WTC11 (cell line): Measurements from ENCODE around the gene LYPD6B. TPM values are rescaled to one million over a fixed set of nuclear protein-coding genes. Genes with fewer than 3 reads are reported as not detected.

Experiments
- ATAC-seq: fragments of 200-7000 bp; cut with Tn5 transposase; 2 replicates; pipeline ENCODE4 v1.10.0; 2021; ENCODE audit warnings: mild to moderate bottlenecking, moderate library complexity
- CTCF ChIA-PET: fragments of 300-600 bp; sonication (Branson Sonifier 250); formaldehyde crosslinking; loops from one replicate; lab custom pipeline; 2021; ENCODE audit warnings: antibody characterized with exemption; lab: Charles Lee
- POLR2A ChIA-PET: fragments of 350-600 bp; sonication (Branson Sonifier 250); formaldehyde crosslinking; loops from one replicate; lab custom pipeline; 2021; ENCODE audit warnings: antibody characterized with exemption; lab: Charles Lee
- DNase-seq: peaks from one replicate; pipeline ENCODE4 v3.0.0; 2021; ENCODE audit warnings: low spot score
- H3K27ac Mint-ChIP-seq: 2 replicates; pipeline ENCODE4 v1.8.0; 2021; ENCODE audit warnings: mixed read lengths
- H3K27me3 Mint-ChIP-seq: 2 replicates; pipeline ENCODE4 v1.8.0; 2021; ENCODE audit warnings: low read depth, mild to moderate bottlenecking, moderate library complexity, mixed read lengths
- H3K36me3 Mint-ChIP-seq: 2 replicates; pipeline ENCODE4 v1.8.0; 2021; ENCODE audit warnings: mixed read lengths
- H3K4me1 Mint-ChIP-seq: 2 replicates; pipeline ENCODE4 v1.8.0; 2022; ENCODE audit warnings: mixed read lengths
- H3K4me3 Mint-ChIP-seq: 2 replicates; pipeline ENCODE4 v1.8.0; 2021; ENCODE audit warnings: mild to moderate bottlenecking, moderate library complexity, mixed read lengths
- H3K9me3 Mint-ChIP-seq: 2 replicates; pipeline ENCODE4 v1.8.0; 2021; ENCODE audit warnings: mixed read lengths
- CBFB ChIP-seq: sonication (generic); formaldehyde crosslinking; IDR thresholded peaks from 2 replicates; pipeline ENCODE4 v1.8.1; 2022; ENCODE audit warnings: mild to moderate bottlenecking, low read depth, missing genetic modification reagents
- CREM ChIP-seq: sonication (generic); formaldehyde crosslinking; IDR thresholded peaks from 2 replicates; pipeline ENCODE4 v1.8.1; 2022; ENCODE audit warnings: mild to moderate bottlenecking, missing genetic modification reagents, moderate library complexity
- FOXP1 ChIP-seq: sonication (generic); formaldehyde crosslinking; IDR thresholded peaks from 2 replicates; pipeline ENCODE4 v1.8.0; 2022; ENCODE audit warnings: missing genetic modification reagents, mild to moderate bottlenecking, moderate library complexity, borderline replicate concordance
- GTF2I ChIP-seq: fragments of 250-450 bp; sonication (Bioruptor Pico); conservative IDR thresholded peaks from 2 replicates; pipeline ENCODE4 v1.4.0; 2021; ENCODE audit warnings: mild to moderate bottlenecking
- total RNA-seq: library from RNA; stranded (reverse); gene quantifications from 3 replicates; pipeline ENCODE4 v1.2.3, GENCODE V29; 2021
- TF ChIP-seq, protein P1 (sequence below): sonication (generic); formaldehyde crosslinking; IDR thresholded peaks from 2 replicates; pipeline ENCODE4 v1.8.1; 2022; ENCODE audit warnings: low read depth, missing genetic modification reagents, borderline replicate concordance
- TF ChIP-seq, protein P2 (sequence below): sonication (generic); formaldehyde crosslinking; IDR thresholded peaks from 2 replicates; pipeline ENCODE4 v1.8.0; 2022; ENCODE audit warnings: missing genetic modification reagents
- TF ChIP-seq, protein P3 (sequence below): sonication (generic); formaldehyde crosslinking; IDR thresholded peaks from 2 replicates; pipeline ENCODE4 v1.8.1; 2023; ENCODE audit warnings: mild to moderate bottlenecking, missing genetic modification reagents, moderate library complexity
- TF ChIP-seq, protein P4 (sequence below): fragments of 200-600 bp; IDR thresholded peaks from 2 replicates; pipeline ENCODE4 v1.8.0; 2022; ENCODE audit warnings: antibody characterized with exemption
- TF ChIP-seq, protein P5 (sequence below): sonication (generic); formaldehyde crosslinking; IDR thresholded peaks from 2 replicates; pipeline ENCODE4 v1.8.0; 2023; ENCODE audit warnings: missing genetic modification reagents

LYPD6B gene
- total RNA-seq, 1 experiment from 2014 or later = 1.6 TPM

DNA sequence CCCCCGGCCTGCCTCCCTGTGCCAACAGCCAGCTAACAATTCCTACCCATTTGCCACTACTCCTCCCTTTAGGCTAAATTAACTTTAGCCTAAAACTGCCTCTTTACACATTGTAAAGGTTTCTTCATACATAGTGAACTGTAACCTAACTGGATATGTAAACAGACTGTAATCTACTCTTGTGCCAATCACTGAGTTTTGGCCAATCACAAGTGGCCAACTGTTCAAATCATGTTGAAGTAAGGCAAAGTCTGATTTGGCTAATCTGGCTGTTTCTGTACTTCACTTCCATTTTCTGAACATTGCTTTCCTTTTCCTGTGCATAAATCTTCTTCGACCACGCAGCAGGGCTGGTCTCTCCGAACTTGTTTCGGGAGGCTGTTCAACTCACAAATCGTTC is 188.3 kb downstream of the LYPD6B start:
- POLR2A ChIA-PET = no interaction called here
- no peak for DNase-seq
- CTCF ChIA-PET = no interaction called here
- H3K4me3 Mint-ChIP-seq = no peak overlapping the region
- H3K4me1 Mint-ChIP-seq = peaks cover 23% of the 10 kb centered on the region
- no peaks in the 10 kb centered on the region; the same call in 1 of the 2 replicates for H3K9me3 Mint-ChIP-seq
- no peak for TF ChIP-seq CBFB (CRISPR knock-in tag)
- TF ChIP-seq FOXP1 = no peak
- TF ChIP-seq, protein P1, sequence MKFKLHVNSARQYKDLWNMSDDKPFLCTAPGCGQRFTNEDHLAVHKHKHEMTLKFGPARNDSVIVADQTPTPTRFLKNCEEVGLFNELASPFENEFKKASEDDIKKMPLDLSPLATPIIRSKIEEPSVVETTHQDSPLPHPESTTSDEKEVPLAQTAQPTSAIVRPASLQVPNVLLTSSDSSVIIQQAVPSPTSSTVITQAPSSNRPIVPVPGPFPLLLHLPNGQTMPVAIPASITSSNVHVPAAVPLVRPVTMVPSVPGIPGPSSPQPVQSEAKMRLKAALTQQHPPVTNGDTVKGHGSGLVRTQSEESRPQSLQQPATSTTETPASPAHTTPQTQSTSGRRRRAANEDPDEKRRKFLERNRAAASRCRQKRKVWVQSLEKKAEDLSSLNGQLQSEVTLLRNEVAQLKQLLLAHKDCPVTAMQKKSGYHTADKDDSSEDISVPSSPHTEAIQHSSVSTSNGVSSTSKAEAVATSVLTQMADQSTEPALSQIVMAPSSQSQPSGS (CRISPR knock-in tag) = no peak
- TF ChIP-seq, protein P2, sequence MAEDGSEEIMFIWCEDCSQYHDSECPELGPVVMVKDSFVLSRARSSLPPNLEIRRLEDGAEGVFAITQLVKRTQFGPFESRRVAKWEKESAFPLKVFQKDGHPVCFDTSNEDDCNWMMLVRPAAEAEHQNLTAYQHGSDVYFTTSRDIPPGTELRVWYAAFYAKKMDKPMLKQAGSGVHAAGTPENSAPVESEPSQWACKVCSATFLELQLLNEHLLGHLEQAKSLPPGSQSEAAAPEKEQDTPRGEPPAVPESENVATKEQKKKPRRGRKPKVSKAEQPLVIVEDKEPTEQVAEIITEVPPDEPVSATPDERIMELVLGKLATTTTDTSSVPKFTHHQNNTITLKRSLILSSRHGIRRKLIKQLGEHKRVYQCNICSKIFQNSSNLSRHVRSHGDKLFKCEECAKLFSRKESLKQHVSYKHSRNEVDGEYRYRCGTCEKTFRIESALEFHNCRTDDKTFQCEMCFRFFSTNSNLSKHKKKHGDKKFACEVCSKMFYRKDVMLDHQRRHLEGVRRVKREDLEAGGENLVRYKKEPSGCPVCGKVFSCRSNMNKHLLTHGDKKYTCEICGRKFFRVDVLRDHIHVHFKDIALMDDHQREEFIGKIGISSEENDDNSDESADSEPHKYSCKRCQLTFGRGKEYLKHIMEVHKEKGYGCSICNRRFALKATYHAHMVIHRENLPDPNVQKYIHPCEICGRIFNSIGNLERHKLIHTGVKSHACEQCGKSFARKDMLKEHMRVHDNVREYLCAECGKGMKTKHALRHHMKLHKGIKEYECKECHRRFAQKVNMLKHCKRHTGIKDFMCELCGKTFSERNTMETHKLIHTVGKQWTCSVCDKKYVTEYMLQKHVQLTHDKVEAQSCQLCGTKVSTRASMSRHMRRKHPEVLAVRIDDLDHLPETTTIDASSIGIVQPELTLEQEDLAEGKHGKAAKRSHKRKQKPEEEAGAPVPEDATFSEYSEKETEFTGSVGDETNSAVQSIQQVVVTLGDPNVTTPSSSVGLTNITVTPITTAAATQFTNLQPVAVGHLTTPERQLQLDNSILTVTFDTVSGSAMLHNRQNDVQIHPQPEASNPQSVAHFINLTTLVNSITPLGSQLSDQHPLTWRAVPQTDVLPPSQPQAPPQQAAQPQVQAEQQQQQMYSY (CRISPR knock-in tag) = no peak
- H3K36me3 Mint-ChIP-seq = no peaks in the 10 kb centered on the region
- no peak overlapping the region for H3K27ac Mint-ChIP-seq
- no peak for ATAC-seq
- H3K27me3 Mint-ChIP-seq = 0 out of 2 replicates have a peak, but pooled peaks cover 3% of the 10 kb centered on the region

DNA sequence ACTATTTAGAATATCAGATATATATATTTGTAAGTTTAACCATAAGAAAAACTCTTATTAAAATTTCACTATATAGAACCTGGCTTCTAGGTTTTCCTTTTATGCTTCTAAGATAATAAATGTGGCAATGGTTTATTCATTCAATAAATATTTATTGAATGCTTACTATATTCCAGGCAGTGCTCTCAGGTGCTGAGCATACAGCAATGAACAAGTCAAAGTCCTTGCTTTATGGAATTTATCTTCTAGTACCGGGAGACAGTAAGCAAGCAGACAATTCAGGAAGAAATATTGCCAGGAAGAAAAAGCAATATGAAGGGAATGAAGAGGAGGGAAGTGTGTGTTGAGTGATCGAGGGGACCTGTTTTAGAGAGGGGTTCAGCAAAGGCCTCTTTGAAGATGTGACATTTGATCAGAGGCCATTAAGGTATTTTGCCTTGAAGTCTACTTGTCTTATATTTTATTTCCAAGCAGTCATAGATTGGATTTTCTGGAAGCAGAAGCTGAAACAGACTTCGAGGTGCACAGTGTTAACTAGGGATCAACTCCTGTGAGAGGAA is 197.4 kb downstream of the LYPD6B start:
- TF ChIP-seq, protein P2 (CRISPR knock-in tag) = no peak
- TF ChIP-seq, protein P3, sequence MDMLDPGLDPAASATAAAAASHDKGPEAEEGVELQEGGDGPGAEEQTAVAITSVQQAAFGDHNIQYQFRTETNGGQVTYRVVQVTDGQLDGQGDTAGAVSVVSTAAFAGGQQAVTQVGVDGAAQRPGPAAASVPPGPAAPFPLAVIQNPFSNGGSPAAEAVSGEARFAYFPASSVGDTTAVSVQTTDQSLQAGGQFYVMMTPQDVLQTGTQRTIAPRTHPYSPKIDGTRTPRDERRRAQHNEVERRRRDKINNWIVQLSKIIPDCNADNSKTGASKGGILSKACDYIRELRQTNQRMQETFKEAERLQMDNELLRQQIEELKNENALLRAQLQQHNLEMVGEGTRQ (CRISPR knock-in tag) = no peak
- TF ChIP-seq GTF2I = no peak
- TF ChIP-seq, protein P4, sequence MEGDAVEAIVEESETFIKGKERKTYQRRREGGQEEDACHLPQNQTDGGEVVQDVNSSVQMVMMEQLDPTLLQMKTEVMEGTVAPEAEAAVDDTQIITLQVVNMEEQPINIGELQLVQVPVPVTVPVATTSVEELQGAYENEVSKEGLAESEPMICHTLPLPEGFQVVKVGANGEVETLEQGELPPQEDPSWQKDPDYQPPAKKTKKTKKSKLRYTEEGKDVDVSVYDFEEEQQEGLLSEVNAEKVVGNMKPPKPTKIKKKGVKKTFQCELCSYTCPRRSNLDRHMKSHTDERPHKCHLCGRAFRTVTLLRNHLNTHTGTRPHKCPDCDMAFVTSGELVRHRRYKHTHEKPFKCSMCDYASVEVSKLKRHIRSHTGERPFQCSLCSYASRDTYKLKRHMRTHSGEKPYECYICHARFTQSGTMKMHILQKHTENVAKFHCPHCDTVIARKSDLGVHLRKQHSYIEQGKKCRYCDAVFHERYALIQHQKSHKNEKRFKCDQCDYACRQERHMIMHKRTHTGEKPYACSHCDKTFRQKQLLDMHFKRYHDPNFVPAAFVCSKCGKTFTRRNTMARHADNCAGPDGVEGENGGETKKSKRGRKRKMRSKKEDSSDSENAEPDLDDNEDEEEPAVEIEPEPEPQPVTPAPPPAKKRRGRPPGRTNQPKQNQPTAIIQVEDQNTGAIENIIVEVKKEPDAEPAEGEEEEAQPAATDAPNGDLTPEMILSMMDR = no peak
- TF ChIP-seq, protein P5, sequence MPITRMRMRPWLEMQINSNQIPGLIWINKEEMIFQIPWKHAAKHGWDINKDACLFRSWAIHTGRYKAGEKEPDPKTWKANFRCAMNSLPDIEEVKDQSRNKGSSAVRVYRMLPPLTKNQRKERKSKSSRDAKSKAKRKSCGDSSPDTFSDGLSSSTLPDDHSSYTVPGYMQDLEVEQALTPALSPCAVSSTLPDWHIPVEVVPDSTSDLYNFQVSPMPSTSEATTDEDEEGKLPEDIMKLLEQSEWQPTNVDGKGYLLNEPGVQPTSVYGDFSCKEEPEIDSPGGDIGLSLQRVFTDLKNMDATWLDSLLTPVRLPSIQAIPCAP (CRISPR knock-in tag) = no peak
- no peak for TF ChIP-seq CREM (CRISPR knock-in tag)
- TF ChIP-seq, all 79 proteins: peak for 0
- POLR2A ChIA-PET = interaction anchor here (0.5 kb wide), 1 partner anchor 173 kb away, joined by 5 read pairs; no protein-coding TSS in a partner anchor
- CTCF ChIA-PET = no interaction called here
- H3K9me3 Mint-ChIP-seq = peaks cover 12% of the 10 kb centered on the region
- H3K27me3 Mint-ChIP-seq = 0 out of 2 replicates have a peak, but pooled peaks cover 3% of the 10 kb centered on the region
- H3K4me3 Mint-ChIP-seq = no peak overlapping the region
- ATAC-seq (no peak), DNase-seq (no peak)
- no peak overlapping the region for H3K27ac Mint-ChIP-seq
- peaks cover 6% of the 10 kb centered on the region for H3K4me1 Mint-ChIP-seq
- H3K36me3 Mint-ChIP-seq = no peaks in the 10 kb centered on the region
